ENCODE measurements around the gene PLEKHG4.

DNA sequence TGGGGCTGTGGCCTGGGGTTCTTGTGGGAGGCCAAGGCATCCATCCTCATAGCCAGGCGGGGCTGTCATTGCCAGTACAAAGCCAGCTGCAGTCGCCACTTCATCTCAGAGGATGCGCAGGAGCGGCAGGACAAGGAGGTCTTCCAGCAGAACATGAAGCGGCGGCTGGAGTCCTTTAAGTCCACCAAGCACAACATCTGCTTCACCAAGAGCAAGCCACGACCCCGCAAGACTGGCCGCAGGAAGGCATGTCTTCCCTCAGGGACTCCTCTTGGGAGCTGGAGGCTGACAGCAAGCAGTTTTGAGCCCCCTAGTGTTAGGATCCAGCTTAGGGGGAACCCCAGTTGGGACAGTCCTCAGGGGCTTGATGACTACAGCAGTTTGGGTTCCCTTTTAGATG is 15.1 kb upstream of the PLEKHG4 start:
- TF ChIP-seq, protein P1, sequence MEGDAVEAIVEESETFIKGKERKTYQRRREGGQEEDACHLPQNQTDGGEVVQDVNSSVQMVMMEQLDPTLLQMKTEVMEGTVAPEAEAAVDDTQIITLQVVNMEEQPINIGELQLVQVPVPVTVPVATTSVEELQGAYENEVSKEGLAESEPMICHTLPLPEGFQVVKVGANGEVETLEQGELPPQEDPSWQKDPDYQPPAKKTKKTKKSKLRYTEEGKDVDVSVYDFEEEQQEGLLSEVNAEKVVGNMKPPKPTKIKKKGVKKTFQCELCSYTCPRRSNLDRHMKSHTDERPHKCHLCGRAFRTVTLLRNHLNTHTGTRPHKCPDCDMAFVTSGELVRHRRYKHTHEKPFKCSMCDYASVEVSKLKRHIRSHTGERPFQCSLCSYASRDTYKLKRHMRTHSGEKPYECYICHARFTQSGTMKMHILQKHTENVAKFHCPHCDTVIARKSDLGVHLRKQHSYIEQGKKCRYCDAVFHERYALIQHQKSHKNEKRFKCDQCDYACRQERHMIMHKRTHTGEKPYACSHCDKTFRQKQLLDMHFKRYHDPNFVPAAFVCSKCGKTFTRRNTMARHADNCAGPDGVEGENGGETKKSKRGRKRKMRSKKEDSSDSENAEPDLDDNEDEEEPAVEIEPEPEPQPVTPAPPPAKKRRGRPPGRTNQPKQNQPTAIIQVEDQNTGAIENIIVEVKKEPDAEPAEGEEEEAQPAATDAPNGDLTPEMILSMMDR (IDR thresholded peaks at IDR 0.05), result no peak
- no peak for TF ChIP-seq POLR2A (IDR thresholded peaks at IDR 0.05)
- TF ChIP-seq EP300 (IDR thresholded peaks at IDR 0.05), result no peak

Measured in ovary (tissue), 3 donors.